ENCODE data around the gene TMC8.

TMC8 gene

DNA sequence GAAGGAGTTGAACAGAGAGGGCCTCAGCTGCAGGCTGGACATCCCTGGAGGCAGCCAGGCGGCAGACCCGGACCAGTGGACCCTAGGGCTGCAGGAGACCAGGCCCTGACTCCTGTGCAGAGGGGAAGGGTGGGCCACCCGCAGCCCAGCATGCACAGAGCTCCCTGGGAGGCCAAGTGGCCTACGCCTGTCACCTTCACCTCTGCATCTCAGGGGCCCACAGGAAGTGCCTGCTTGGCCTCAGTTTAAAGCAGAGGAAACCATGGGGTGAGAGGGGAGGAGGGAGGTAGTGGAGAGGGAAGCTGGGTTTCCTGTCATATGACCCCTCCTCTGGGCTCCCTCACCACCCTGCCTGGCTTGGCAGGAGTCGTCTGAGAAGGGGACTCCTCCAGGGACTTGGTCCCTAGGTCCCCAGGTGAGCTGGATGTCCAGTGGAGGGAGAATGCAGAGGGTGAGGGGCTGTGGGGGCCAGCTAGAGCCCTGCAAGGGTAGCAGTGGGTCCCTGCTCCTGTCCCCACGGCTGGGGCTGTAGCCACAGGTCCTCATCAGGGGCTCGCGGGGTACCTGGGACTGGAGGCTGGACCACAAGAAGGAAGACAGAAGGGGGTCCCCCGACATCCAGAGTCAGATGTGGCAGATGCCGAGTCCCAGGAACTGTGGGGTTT is at the start of gene TMC8:
TMC8 (plus strand) TSS at position 335 of the 665 bp plus-strand sequence. CDS start 818 bp downstream, outside the sequence.
- peak in 1 of 2 donors; percentile 24 for DNase-seq

DNA sequence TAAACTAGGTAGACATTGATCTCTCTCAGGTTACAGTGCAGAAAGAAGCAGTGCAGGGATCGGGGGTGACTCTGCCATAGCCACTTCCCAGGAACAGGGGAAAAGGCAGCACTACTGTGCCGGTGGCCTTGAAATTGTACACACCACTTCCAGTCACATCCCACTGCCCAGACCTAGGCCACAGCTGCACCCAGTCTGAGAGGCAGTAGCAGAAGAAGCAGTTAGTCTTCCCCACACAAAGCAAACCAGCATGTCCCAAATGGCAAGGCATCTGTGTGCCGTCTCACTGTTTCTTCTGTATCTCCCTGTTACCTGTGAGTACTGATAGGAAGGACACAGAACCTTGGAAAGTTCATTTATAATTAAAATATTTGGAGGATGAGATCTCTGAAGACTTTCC is 49.0 kb upstream of the TMC8 start:
- no peak for DNase-seq

GRCh38 chr17:78082355-78082872 is 48.2 kb upstream of the TMC8 start:
- DNase-seq, result peak; percentile 23 to 50

DNA sequence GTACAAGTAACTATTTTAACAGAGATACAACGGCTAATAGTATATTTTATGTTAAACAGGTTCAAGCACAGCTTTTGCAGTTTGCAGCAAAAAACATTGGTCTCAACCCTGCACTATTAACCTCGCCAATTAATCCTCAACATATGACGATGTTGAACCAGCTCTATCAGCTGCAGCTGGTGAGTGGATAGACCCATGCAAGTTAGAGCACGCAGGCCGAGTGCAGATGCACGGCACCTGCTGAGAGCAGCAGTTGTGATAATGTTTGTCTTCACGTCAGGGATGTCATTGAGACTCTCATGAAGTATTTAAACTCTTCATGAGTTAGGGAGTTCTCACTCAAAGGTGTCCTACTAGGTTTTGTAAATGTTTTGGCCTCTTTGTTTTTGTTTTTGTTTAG is 47.6 kb upstream of the TMC8 start:
- no peak for DNase-seq

GRCh38 chr17:78086740-78087139 is 43.8 kb upstream of the TMC8 start:
- no peak for DNase-seq

GRCh38 chr17:78088529-78088928 is 42.0 kb upstream of the TMC8 start:
- peak in 1 of 2 donors; percentile 12 for DNase-seq

GRCh38 chr17:78089576-78090281 is 40.8 kb upstream of the TMC8 start:
- peak; percentile 58 to 72 for DNase-seq

DNA sequence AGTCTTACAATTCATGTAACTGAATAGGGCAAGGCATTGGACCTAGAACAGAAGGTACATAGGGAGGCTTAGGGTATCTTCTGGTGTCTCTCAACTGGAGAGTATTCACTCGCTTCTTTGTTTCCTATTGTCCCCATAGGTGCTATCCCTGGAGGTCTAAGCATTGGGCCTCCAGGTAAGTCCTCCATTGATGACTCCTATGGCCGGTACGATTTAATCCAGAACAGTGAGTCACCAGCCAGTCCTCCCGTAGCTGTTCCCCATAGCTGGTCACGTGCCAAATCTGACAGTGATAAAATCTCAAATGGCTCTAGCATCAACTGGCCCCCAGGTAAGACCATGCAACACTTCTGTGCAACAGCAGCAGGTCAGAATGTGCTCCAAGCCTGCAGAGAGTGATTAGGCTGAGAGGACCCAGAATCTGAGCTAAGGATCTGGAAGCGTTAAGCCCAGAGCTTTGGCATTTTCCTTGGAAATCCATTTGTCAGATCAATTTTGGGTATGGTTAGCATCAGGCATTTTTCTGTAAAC is 37.7 kb upstream of the TMC8 start:
- DNase-seq, result no peak

- DNase-seq, result no peak
Observed at GRCh38 chr17:78095035-78095434, 35.5 kb upstream of the TMC8 start.

DNA sequence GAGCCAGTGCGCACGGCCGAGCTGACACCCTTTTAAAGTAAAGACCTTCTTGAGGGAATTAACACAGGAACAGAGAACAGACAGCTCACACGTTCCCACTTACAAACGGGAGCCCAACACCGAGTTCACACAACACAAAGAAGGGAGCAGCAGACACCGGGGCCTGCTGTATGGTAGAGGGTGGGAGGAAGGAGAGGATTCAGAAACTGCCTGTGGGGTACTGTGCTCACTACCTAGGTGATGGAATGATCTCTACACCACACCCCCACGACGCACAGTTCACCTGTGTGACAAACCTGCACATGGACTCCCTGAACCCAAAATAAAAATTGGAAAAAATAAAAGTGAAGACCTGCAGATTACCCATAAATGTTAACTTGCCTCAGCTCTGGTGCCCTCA is 34.5 kb upstream of the TMC8 start:
- no peak for DNase-seq

DNA sequence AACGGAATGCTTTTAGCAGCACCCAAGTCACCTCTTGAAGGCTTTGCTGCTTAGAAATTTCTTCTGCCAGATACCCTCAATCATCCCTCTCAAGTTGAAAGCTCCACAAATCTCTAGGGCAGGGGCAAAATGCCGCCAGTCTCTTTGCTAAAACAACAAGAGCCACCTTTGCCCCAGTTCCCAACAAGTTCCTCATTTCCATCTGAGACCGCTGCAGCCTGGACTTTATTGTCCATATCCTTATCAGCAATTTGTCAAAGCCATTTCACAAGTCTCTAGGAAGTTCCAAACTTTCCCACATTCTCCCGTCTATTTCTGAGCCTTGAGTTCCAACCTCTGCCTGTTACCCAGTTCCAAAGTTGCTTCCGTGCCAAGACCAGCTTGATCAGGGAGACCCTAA is 29.5 kb upstream of the TMC8 start:
- peak in 1 of 2 donors; percentile 8 for DNase-seq

- DNase-seq, result no peak
Observed at GRCh38 chr17:78101542-78101941, 29.0 kb upstream of the TMC8 start.

- DNase-seq, result no peak
Observed at GRCh38 chr17:78103311-78103710, 27.3 kb upstream of the TMC8 start.

GRCh38 chr17:78104540-78104941 is 26.0 kb upstream of the TMC8 start:
- no peak for DNase-seq

DNA sequence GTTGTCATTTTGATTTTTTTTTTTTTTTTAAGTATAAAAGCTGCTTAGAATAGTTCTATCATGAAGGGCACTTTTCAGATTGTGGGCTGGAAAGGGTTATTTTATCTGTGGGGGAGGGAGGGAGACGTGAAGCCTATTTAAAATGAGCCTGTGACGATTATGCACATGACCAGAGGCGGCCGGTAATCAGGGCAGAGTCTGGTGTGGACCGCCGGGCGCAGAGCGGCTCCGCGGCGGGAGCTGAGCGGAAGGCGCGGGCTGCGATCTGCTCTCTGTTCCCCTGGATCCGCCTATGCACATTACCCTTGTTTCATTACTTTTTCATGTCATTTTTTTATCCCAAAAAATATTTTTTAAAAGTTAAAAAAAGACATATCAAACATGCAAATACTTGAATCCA is 25.5 kb upstream of the TMC8 start:
- no peak for DNase-seq

DNA sequence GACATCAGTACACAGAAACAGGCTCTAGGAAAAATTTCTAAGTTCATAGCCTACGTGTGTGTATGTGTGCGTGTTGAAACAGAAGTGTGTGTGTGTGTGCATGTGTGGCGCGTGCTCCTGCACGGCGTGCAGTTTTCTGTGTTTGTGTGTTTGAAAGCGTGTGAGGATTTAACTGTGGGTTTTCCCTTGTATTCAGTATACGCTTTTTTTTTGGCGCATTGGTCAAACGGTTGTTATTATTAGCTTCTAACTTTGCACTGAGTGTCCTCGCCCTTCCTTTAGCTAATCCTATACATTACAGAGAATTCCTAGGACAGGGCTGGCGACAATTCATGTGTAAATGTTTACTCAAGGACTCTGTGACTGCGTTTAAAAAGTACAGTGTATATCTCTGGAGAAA is 25.0 kb upstream of the TMC8 start:
- DNase-seq, result no peak

- no peak for DNase-seq
Observed at GRCh38 chr17:78106211-78106610, 24.4 kb upstream of the TMC8 start.

DNA sequence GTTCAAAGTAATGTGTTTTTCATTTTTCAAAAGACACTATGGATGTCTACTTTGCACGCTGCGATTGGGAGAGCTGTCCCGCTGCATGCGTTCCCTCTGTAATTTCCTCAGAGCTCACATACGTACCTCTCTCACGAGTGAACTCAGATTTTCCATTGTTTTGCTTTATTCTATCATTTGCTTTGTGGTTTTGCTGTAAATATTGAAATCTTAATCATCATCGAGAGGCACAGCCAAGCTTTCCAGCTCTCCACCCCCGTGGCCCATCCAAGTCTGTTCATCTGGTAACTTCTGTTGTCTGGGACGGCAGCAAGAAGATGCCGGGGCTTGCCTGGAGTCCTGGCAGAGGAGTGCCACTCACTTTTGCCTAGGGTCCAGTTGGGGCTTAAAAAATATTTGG is 23.1 kb upstream of the TMC8 start:
- no peak for DNase-seq

- no peak for DNase-seq
Observed at GRCh38 chr17:78107976-78108725, 22.4 kb upstream of the TMC8 start.

DNA sequence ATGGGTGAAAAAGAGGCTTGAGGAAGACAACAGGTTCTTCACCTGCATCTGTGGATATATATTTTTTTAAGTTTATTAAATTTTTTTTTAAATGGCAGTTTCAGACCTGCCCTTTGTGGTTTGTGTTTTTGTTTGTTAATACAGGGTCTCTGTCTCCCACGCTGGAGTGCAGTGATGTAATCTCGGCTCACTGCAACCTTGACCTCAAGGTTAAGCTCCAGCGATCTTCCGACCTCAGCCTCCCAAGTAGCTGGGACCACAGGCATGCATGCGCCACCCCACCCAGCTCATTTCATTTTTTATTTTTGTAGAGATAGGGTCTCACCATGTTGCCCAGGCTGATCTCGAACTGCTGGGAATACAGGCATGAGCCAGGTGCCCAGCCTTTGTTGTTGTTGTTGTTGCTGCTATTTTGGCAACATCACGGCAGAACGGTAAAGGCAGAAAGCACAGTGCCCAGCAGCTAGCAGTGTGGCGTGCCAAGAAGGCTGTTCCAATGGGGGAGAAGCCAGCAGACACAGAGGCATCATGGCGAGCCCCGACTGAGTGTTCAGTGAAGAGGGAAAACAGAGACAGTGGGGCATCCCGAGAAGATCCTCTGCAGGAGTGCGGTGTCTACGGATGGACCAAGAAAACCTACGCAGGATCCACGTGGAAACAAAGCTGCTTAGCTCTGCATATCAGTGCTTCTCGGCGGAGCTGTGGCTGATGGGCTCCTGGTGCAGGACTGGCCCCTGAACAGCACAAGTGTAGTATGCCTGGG is 21.7 kb upstream of the TMC8 start:
- no peak for DNase-seq

- DNase-seq, result no peak
Observed at GRCh38 chr17:78109489-78109761, 21.1 kb upstream of the TMC8 start.

DNA sequence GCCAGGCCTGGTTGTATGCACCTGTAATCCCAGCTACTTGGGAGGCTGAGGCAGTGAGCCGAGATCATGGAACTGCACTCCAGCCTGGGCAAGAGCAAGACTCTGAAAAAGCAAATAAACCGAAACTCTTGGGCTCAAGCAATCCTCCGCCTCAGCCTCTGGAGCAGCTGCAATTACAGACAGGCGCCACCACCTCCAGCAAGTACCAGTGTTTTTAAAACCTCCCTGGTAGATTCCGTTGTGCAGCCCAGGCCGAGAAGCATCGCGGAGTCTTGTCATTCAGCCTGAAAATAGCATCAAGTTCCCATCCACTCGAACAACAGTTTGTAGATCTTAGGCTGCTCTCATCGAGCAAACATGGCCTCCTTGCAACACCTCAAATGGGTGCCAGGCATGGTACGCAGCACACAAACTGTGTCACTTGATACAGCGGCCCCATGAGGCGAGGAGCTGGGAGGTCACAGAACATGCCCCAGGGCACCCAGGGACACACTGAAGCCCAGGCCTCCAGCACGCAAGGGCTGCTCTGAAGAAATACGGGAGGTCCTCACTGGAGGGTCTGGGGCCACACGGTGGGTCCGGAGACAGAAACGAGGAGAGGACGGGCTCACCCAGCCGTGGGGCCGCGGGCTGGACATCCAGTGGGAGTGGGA is 20.1 kb upstream of the TMC8 start:
- DNase-seq, result no peak
